HepG2 (cell line): ENCODE results near the gene WDR73. TPM values are rescaled to one million over a fixed set of nuclear protein-coding genes. Genes with fewer than 3 reads are reported as not detected.

Experiments
- BHLHE40 ChIP-seq: IDR thresholded peaks from 2 replicates; pipeline ENCODE4 v1.6.1; 2011; ENCODE audit warnings: low read length, improper control_type of control experiment
- ELF3 ChIP-seq: IDR thresholded peaks from 2 replicates; pipeline ENCODE4 v1.6.1; 2016; ENCODE audit warnings: missing genetic modification reagents, missing compliant biosample characterization
- KLF16 ChIP-seq, 2 experiments: sonication (generic) in 1 of 2; formaldehyde crosslinking in 1 of 2; IDR thresholded peaks; 2 replicates each; pipeline versions ENCODE4 v1.6.1 to v1.8.0; 2016 to 2023; ENCODE audit warnings: missing genetic modification reagents in 2 of 2, missing compliant biosample characterization in 1 of 2
- MBNL3 ChIP-seq: fragments of 250-450 bp; sonication (Bioruptor Pico); conservative IDR thresholded peaks from 2 replicates; pipeline ENCODE4 v1.8.0; 2022; ENCODE audit warnings: mild to moderate bottlenecking, inconsistent platforms
- PITX1 ChIP-seq: sonication (generic); formaldehyde crosslinking; IDR thresholded peaks from 2 replicates; pipeline ENCODE4 v1.5.1; 2020; ENCODE audit warnings: mild to moderate bottlenecking, missing genetic modification reagents
- RNF2 ChIP-seq: fragments of 450-650 bp; conservative IDR thresholded peaks from 2 replicates; pipeline ENCODE4 v1.6.1; 2016; ENCODE audit warnings: low read depth
- SKI ChIP-seq: fragments of 450-650 bp; IDR thresholded peaks from one replicate; pipeline ENCODE4 v1.6.1; 2018; ENCODE audit warnings: mild to moderate bottlenecking; ENCODE audit not compliant: partially characterized antibody
- STAT5B ChIP-seq: sonication (generic); formaldehyde crosslinking; IDR thresholded peaks from 2 replicates; pipeline ENCODE4 v1.4.0; 2020; ENCODE audit warnings: missing genetic modification reagents
- ZFP37 ChIP-seq: sonication (generic); formaldehyde crosslinking; IDR thresholded peaks from 2 replicates; pipeline ENCODE4 v1.4.0; 2020; ENCODE audit warnings: missing genetic modification reagents, borderline replicate concordance
- ZFX ChIP-seq: sonication (generic); formaldehyde crosslinking; IDR thresholded peaks from 2 replicates; pipeline ENCODE4 v1.4.0; 2020; ENCODE audit warnings: mild to moderate bottlenecking, low read depth, missing genetic modification reagents, moderate library complexity
- ZNF318 ChIP-seq: sonication (generic); formaldehyde crosslinking; IDR thresholded peaks from 2 replicates; pipeline ENCODE4 v1.4.0; 2020; ENCODE audit warnings: mild to moderate bottlenecking, missing genetic modification reagents
- ZNF496 ChIP-seq: sonication (generic); formaldehyde crosslinking; IDR thresholded peaks from 2 replicates; pipeline ENCODE4 v1.8.1; 2023; ENCODE audit warnings: mild to moderate bottlenecking, moderate library complexity, missing genetic modification reagents; ENCODE audit not compliant: insufficient replicate concordance
- ZNF768 ChIP-seq: sonication (generic); formaldehyde crosslinking; IDR thresholded peaks from 2 replicates; pipeline ENCODE4 v1.4.0; 2020; ENCODE audit warnings: missing genetic modification reagents
- polyA plus RNA-seq, 8 experiments: library from polyadenylated mRNA; depleted of rRNA in 3 of 8; stranded (reverse) in 7 of 8; unstranded in 1 of 8; fragments of >200 nt; fragmentation: Illumina TruSeq in 4 of 8; extraction: Trizol in 4 of 8; gene quantifications; 2 replicates each; pipeline versions ENCODE4 v1.2.1 to v1.2.3, GENCODE V29; 2011 to 2016; ENCODE audit warnings: low read depth in 4 of 8, missing spikeins in 1 of 8, mixed read lengths in 1 of 8; ENCODE audit not compliant: insufficient read depth in 1 of 8
- total RNA-seq, 5 experiments: library from RNA; depleted of rRNA; stranded (reverse); fragments of >200 nt; fragmentation: Illumina TruSeq; extraction: Trizol; gene quantifications; 2 replicates each; pipeline ENCODE4 v1.2.3, GENCODE V29; 2016; ENCODE audit warnings: low read depth in 1 of 5
- TF ChIP-seq, protein P1 (sequence below): sonication (generic); formaldehyde crosslinking; IDR thresholded peaks from 2 replicates; pipeline ENCODE4 v1.8.0; 2022; ENCODE audit warnings: missing genetic modification reagents, low read depth, mild to moderate bottlenecking, borderline replicate concordance
- TF ChIP-seq, protein P2 (sequence below): sonication (generic); formaldehyde crosslinking; IDR thresholded peaks from 2 replicates; pipeline ENCODE4 v1.5.0; 2020; ENCODE audit warnings: mild to moderate bottlenecking, missing genetic modification reagents, borderline replicate concordance

The WDR73 gene
- total and polyA plus RNA-seq, 2 of the 13 experiments (the other 11 are each of a cell fraction or from before 2014, with no cell fraction given) = 20.0 to 35.5 TPM

DNA sequence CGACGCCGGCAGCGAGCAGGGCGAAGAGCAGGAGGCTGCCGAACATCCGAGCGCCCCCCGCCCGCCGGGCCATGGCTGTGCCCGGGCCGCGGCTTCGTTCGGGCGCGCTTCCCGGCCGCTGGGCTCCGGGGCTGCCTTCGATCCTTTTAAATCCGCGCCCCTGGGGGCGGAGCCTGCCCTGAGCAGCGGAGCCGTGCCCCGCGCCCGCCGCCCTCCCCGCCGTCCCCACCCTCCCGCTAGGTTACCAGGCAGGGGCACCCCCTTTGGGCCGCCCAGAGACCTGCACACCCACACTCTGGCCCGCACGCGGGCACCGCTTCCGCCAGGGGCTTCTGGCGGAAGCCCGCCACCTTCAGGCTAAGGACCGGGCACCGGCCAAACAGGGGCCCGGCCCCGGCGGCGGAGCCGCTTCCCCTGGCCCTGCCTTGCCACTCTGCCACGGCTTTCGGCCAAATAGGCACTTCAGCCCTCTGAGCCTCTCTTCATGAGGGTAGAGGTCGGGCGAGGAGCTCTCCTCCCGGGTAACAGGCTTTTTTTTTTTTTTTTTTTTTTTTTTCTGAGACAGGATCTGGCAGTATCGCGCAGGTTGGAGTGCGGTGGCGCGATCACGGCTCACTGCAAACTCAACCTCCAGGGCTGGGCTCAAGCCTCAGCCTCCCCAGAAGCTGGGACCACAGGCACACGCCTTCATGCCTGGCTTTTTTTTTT is 4.2 kb upstream of the WDR73 start, which contains the start of gene NMB (continued):
- TF ChIP-seq ZNF318 = no peak
- peak; percentile 18; the same call in 1 of the 2 replicates for TF ChIP-seq ZNF768 (CRISPR knock-in tag)
- TF ChIP-seq, protein P1, sequence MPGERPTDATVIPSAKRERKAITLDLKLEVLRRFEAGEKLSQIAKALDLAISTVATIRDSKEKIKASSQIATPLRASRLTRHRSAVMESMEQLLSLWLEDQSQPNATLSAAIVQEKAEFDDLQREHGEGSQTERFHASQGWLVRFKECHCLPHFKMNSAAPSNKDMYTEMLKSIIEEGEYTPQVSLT (CRISPR knock-in tag) = no peak
- TF ChIP-seq, protein P2, sequence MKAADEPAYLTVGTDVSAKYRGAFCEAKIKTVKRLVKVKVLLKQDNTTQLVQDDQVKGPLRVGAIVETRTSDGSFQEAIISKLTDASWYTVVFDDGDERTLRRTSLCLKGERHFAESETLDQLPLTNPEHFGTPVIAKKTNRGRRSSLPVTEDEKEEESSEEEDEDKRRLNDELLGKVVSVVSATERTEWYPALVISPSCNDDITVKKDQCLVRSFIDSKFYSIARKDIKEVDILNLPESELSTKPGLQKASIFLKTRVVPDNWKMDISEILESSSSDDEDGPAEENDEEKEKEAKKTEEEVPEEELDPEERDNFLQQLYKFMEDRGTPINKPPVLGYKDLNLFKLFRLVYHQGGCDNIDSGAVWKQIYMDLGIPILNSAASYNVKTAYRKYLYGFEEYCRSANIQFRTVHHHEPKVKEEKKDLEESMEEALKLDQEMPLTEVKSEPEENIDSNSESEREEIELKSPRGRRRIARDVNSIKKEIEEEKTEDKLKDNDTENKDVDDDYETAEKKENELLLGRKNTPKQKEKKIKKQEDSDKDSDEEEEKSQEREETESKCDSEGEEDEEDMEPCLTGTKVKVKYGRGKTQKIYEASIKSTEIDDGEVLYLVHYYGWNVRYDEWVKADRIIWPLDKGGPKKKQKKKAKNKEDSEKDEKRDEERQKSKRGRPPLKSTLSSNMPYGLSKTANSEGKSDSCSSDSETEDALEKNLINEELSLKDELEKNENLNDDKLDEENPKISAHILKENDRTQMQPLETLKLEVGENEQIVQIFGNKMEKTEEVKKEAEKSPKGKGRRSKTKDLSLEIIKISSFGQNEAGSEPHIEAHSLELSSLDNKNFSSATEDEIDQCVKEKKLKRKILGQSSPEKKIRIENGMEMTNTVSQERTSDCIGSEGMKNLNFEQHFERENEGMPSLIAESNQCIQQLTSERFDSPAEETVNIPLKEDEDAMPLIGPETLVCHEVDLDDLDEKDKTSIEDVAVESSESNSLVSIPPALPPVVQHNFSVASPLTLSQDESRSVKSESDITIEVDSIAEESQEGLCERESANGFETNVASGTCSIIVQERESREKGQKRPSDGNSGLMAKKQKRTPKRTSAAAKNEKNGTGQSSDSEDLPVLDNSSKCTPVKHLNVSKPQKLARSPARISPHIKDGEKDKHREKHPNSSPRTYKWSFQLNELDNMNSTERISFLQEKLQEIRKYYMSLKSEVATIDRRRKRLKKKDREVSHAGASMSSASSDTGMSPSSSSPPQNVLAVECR (CRISPR knock-in tag) = peak; percentile 48; the same call in 1 of the 2 replicates
- TF ChIP-seq MBNL3 (CRISPR knock-in tag) = no peak
- TF ChIP-seq BHLHE40 = no peak
- TF ChIP-seq RNF2 = no peak
- TF ChIP-seq ZFP37 (CRISPR knock-in tag) = no peak
- peak; percentile 48; the same call in 1 of the 2 replicates for TF ChIP-seq ELF3 (CRISPR knock-in tag)
- no peak for TF ChIP-seq KLF16 (CRISPR knock-in tag; IDR thresholded peaks at IDR 0.05)
- peak; percentile 57; the same call in 1 of the 2 replicates for TF ChIP-seq ZFX (CRISPR knock-in tag)
- no peak for TF ChIP-seq SKI
- TF ChIP-seq STAT5B = no peak
- TF ChIP-seq PITX1 (CRISPR knock-in tag) = no peak; the same call in 1 of the 2 replicates
- no peak for TF ChIP-seq ZNF496 (CRISPR knock-in tag)
